Neural cell (in vitro differentiated cells): ENCODE data around the gene TNKS2.

Source experiments
- EP300 ChIP-seq: fragments of 450-650 bp; conservative IDR thresholded peaks from 2 replicates; pipeline ENCODE4 v1.6.1; 2014; ENCODE audit warnings: antibody characterized with exemption, mild to moderate bottlenecking, moderate library complexity; ENCODE audit not compliant: poor library complexity, severe bottlenecking
- EZH2 ChIP-seq: fragments of 200-600, 300-800 bp; shearing (Covaris generic), sonication (generic); IDR thresholded peaks from 2 replicates; pipeline ENCODE4 v1.6.1; 2014; ENCODE audit warnings: antibody characterized with exemption, low read length, borderline replicate concordance, mild to moderate bottlenecking; ENCODE audit not compliant: insufficient read depth, poor library complexity, severe bottlenecking
- MXI1 ChIP-seq: fragments of 450-650 bp; conservative IDR thresholded peaks from 2 replicates; pipeline ENCODE4 v1.6.1; 2014; ENCODE audit warnings: antibody characterized with exemption, mild to moderate bottlenecking; ENCODE audit not compliant: poor library complexity, severe bottlenecking
- POLR2AphosphoS5 ChIP-seq: IDR thresholded peaks from 2 replicates; pipeline ENCODE4 v1.6.1; 2012
- RAD21 ChIP-seq: fragments of 450-650 bp; conservative IDR thresholded peaks from 2 replicates; pipeline ENCODE4 v1.6.1; 2014; ENCODE audit warnings: antibody characterized with exemption, mild to moderate bottlenecking, moderate library complexity
- REST ChIP-seq: IDR thresholded peaks from 2 replicates; pipeline ENCODE4 v1.6.1; 2012; ENCODE audit warnings: borderline replicate concordance
- SMC3 ChIP-seq: fragments of 450-650 bp; conservative IDR thresholded peaks from 2 replicates; pipeline ENCODE4 v1.6.1; 2014; ENCODE audit warnings: antibody characterized with exemption, mild to moderate bottlenecking, moderate library complexity; ENCODE audit not compliant: poor library complexity
- TAF1 ChIP-seq: IDR thresholded peaks from 2 replicates; pipeline ENCODE4 v1.6.1; 2012; ENCODE audit warnings: low read depth
- TF ChIP-seq, protein P1 (sequence below): fragments of 450-650 bp; IDR thresholded peaks from 2 replicates; pipeline ENCODE4 v1.5.1; 2014; ENCODE audit warnings: antibody characterized with exemption, mild to moderate bottlenecking, moderate library complexity; ENCODE audit not compliant: poor library complexity, severe bottlenecking

DNA sequence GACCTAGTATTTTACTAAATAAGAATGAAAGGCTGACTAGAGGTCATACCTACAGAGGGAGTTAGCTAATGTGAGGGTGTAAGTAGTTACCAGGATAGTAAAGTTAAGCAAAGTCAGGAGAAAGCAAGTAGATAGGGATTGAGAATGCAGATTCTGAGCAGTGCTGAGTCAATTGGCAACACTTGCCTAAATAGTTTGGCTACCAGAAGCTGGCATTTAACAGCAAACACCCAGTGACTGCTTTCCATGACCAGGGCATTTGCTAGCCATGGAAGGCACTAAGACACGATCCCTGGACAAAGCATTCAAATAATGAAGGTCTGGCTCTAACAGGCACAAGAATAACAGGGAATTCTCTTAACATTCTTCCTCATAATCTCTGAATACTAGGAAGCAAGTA, 25.9 kb downstream of the TNKS2 start:
- TF ChIP-seq REST (no peak), RAD21 (no peak), TAF1 (no peak), POLR2AphosphoS5 (no peak), MXI1 (no peak), EP300 (no peak), EZH2 (no peak), SMC3 (no peak)
- TF ChIP-seq, protein P1, sequence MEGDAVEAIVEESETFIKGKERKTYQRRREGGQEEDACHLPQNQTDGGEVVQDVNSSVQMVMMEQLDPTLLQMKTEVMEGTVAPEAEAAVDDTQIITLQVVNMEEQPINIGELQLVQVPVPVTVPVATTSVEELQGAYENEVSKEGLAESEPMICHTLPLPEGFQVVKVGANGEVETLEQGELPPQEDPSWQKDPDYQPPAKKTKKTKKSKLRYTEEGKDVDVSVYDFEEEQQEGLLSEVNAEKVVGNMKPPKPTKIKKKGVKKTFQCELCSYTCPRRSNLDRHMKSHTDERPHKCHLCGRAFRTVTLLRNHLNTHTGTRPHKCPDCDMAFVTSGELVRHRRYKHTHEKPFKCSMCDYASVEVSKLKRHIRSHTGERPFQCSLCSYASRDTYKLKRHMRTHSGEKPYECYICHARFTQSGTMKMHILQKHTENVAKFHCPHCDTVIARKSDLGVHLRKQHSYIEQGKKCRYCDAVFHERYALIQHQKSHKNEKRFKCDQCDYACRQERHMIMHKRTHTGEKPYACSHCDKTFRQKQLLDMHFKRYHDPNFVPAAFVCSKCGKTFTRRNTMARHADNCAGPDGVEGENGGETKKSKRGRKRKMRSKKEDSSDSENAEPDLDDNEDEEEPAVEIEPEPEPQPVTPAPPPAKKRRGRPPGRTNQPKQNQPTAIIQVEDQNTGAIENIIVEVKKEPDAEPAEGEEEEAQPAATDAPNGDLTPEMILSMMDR, result no peak
